Loucy (cell line): ENCODE measurements around the gene ST3GAL3.

Experiments
- H2AFZ ChIP-seq: fragments of 200-600 bp; sonication (generic); 2 replicates; pipeline ENCODE4 v1.6.0; 2016; ENCODE audit warnings: antibody characterized with exemption, mild to moderate bottlenecking, low read length, moderate library complexity
- H3F3A ChIP-seq: fragments of 200-600 bp; 2 replicates; pipeline ENCODE4 v1.6.0; 2016; ENCODE audit warnings: antibody characterized with exemption, low read depth, mild to moderate bottlenecking
- H3K27me3 ChIP-seq: fragments of 200-600 bp; sonication (generic); 2 replicates; pipeline ENCODE4 v1.6.1; 2014; ENCODE audit warnings: low read length, mild to moderate bottlenecking; ENCODE audit not compliant: insufficient read depth, poor library complexity, severe bottlenecking
- H3K36me3 ChIP-seq: fragments of 200-600 bp; sonication (generic); 2 replicates; pipeline ENCODE4 v1.6.1; 2016; ENCODE audit warnings: low read length; ENCODE audit not compliant: insufficient read depth
- H3K4me1 ChIP-seq: fragments of 200-600 bp; sonication (generic); 2 replicates; pipeline ENCODE4 v1.5.1; 2014; ENCODE audit warnings: low read length, mild to moderate bottlenecking; ENCODE audit not compliant: insufficient read depth, poor library complexity, severe bottlenecking
- H3K4me2 ChIP-seq: fragments of 200-600 bp; sonication (generic); 2 replicates; pipeline ENCODE4 v1.6.0; 2014; ENCODE audit warnings: antibody characterized with exemption, low read length, low read depth, mild to moderate bottlenecking; ENCODE audit not compliant: poor library complexity, severe bottlenecking
- H3K4me3 ChIP-seq: fragments of 200-600 bp; sonication (generic); 2 replicates; pipeline ENCODE4 v1.5.1; 2014; ENCODE audit warnings: low read length, mild to moderate bottlenecking, mixed read lengths; ENCODE audit not compliant: poor library complexity, severe bottlenecking
- H3K79me2 ChIP-seq: fragments of 200-600 bp; sonication (generic); 2 replicates; pipeline ENCODE4 v1.6.1; 2014; ENCODE audit warnings: low read length; ENCODE audit not compliant: insufficient read depth
- H3K9ac ChIP-seq: fragments of 200-600 bp; sonication (generic); 2 replicates; pipeline ENCODE4 v1.6.0; 2014; ENCODE audit warnings: mild to moderate bottlenecking, low read depth, low read length, moderate library complexity; ENCODE audit not compliant: poor library complexity, severe bottlenecking
- H3K9me2 ChIP-seq: fragments of 200-600 bp; sonication (generic); replicated peaks from 2 replicates; pipeline ENCODE4 v1.6.1; 2016; ENCODE audit warnings: low read depth, low read length, mixed read lengths
- H3K9me3 ChIP-seq: fragments of 200-600 bp; sonication (generic); 2 replicates; pipeline ENCODE4 v1.6.1; 2014; ENCODE audit warnings: mild to moderate bottlenecking, antibody characterized with exemption, low read length, low read depth; ENCODE audit not compliant: insufficient read depth
- H4K20me1 ChIP-seq: fragments of 200-600 bp; sonication (generic); 2 replicates; pipeline ENCODE4 v1.6.0; 2014; ENCODE audit warnings: antibody characterized with exemption, low read length, mild to moderate bottlenecking; ENCODE audit not compliant: insufficient read depth, poor library complexity, severe bottlenecking
- EZH2phosphoT487 ChIP-seq: fragments of 200-600 bp; IDR thresholded peaks from 2 replicates; pipeline ENCODE4 v1.6.1; 2018; ENCODE audit warnings: antibody characterized with exemption, mild to moderate bottlenecking, moderate library complexity, borderline replicate concordance
- TF ChIP-seq, protein P1 (sequence below): fragments of 200-600 bp; sonication (generic); conservative IDR thresholded peaks from 2 replicates; pipeline ENCODE4 v1.5.1; 2014; ENCODE audit warnings: mild to moderate bottlenecking, antibody characterized with exemption, low read length

ST3GAL3 gene

GRCh38 chr1:43800771-43801170, 93.4 kb downstream of the ST3GAL3 start:
- peaks cover 4% of the 10 kb centered on the region; the same call in 1 of the 2 replicates for H3K36me3 ChIP-seq
- no peaks in the 10 kb centered on the region for H3K79me2 ChIP-seq
- no peaks in the 10 kb centered on the region for H3K9me2 ChIP-seq
- H2AFZ ChIP-seq, result no peak overlapping the region
- H3K27me3 ChIP-seq, result no peaks in the 10 kb centered on the region
- no peak overlapping the region for H3K4me3 ChIP-seq
- no peak overlapping the region for H3K4me2 ChIP-seq
- peaks cover 6% of the 10 kb centered on the region for H3K4me1 ChIP-seq
- H3K9me3 ChIP-seq, result no peaks in the 10 kb centered on the region
- TF ChIP-seq, protein P1, sequence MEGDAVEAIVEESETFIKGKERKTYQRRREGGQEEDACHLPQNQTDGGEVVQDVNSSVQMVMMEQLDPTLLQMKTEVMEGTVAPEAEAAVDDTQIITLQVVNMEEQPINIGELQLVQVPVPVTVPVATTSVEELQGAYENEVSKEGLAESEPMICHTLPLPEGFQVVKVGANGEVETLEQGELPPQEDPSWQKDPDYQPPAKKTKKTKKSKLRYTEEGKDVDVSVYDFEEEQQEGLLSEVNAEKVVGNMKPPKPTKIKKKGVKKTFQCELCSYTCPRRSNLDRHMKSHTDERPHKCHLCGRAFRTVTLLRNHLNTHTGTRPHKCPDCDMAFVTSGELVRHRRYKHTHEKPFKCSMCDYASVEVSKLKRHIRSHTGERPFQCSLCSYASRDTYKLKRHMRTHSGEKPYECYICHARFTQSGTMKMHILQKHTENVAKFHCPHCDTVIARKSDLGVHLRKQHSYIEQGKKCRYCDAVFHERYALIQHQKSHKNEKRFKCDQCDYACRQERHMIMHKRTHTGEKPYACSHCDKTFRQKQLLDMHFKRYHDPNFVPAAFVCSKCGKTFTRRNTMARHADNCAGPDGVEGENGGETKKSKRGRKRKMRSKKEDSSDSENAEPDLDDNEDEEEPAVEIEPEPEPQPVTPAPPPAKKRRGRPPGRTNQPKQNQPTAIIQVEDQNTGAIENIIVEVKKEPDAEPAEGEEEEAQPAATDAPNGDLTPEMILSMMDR, result no peak
- no peak for TF ChIP-seq EZH2phosphoT487
- no peaks in the 10 kb centered on the region for H3F3A ChIP-seq
- no peak overlapping the region for H3K9ac ChIP-seq
- H4K20me1 ChIP-seq, result no peaks in the 10 kb centered on the region

DNA sequence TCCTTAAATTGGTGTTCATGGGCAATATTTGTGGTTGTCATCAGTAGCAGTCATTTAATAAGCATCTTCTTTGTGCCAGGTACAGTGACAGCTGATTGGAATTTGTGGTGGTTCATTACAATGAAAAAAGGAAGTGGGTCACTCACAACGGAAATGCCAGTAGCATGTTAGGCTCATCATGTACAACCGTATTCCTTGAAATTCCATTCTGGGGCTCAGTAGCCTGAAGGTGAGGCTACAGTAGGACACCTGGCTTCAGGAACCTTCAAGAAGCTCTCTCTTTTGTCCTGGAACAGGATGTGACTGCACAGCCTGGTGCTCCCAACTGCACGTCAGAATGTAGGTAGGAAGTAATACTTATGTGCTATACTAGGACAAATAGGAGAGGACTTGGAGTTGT, 93.9 kb downstream of the ST3GAL3 start:
- TF ChIP-seq, protein P1, result no peak
- no peak for TF ChIP-seq EZH2phosphoT487
- no peaks in the 10 kb centered on the region for H3K79me2 ChIP-seq
- no peaks in the 10 kb centered on the region for H4K20me1 ChIP-seq
- no peak overlapping the region for H3K9ac ChIP-seq
- H2AFZ ChIP-seq, result no peak overlapping the region
- H3K4me2 ChIP-seq, result no peak overlapping the region
- H3K36me3 ChIP-seq, result peaks cover 4% of the 10 kb centered on the region; the same call in 1 of the 2 replicates
- H3K4me3 ChIP-seq, result no peak overlapping the region
- H3K9me2 ChIP-seq, result no peaks in the 10 kb centered on the region
- H3K4me1 ChIP-seq, result peaks cover 1% of the 10 kb centered on the region
- no peaks in the 10 kb centered on the region for H3K27me3 ChIP-seq
- H3F3A ChIP-seq, result no peaks in the 10 kb centered on the region
- no peaks in the 10 kb centered on the region for H3K9me3 ChIP-seq

DNA sequence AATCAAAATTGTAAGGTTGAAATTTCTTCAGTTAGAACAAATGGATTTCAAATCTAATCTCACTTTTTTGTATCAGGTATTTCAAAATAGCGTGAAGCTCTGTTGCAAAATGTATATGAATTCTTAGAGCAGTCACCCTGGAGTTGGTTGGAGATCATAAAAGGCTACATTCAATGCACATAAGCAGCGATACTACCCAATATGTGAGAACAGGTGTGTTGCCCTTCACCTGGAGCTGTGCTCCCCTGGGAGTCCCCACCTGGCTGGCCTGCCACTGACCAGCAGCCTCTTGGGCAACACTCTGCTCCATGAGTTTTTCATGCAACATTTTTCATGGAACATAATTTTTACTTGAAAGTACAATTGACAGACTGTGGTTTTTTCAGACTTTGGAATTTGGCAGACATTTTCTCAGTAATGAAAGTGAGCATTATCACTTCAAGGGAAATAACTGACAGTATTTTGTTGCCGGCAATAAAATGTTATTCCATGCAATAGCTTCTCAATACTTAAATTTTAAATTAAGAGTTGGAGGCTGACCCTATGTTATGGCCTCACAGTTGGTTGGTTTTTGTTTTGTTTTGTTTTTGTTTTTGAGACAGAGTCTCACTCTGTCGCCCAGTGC, 95.1 kb downstream of the ST3GAL3 start:
- H3K9ac ChIP-seq, result no peak overlapping the region

More for the DNA sequence above, 95.1 kb downstream of the ST3GAL3 start:
- Histone ChIP-seq H2AFZ (no peak overlapping the region), H3K9me3 (no peaks in the 10 kb centered on the region), H3K36me3 (peaks cover 4% of the 10 kb centered on the region; the same call in 1 of the 2 replicates), H3K27me3 (no peaks in the 10 kb centered on the region), H3K4me2 (no peak overlapping the region), H3K4me1 (no peaks in the 10 kb centered on the region), H4K20me1 (no peaks in the 10 kb centered on the region), H3K79me2 (no peaks in the 10 kb centered on the region), H3F3A (no peaks in the 10 kb centered on the region), H3K9me2 (no peaks in the 10 kb centered on the region), H3K4me3 (no peak overlapping the region)
- no peak for TF ChIP-seq EZH2phosphoT487
- TF ChIP-seq, protein P1, result no peak
